Neural progenitor cell (in vitro differentiated cells): ENCODE results near the gene SPRR2D. TPM values are rescaled to one million over a fixed set of nuclear protein-coding genes. Genes with fewer than 3 reads are reported as not detected.

Experiments used
- DNase-seq: peaks from one replicate; pipeline ENCODE4 v3.0.0-alpha.2; 2016; ENCODE audit warnings: low spot score
- H2AFZ ChIP-seq: fragments of 200-600 bp; sonication (generic); replicated peaks from 2 replicates; pipeline ENCODE4 v1.6.1; 2016; ENCODE audit warnings: antibody characterized with exemption
- H3F3A ChIP-seq: fragments of 200-600 bp; sonication (generic); 2 replicates; pipeline ENCODE4 v1.6.1; 2016; ENCODE audit warnings: antibody characterized with exemption, low read depth
- H3K27ac ChIP-seq: fragments of 200-600 bp; sonication (generic); 2 replicates; pipeline ENCODE4 v1.5.1; 2016; ENCODE audit warnings: mild to moderate bottlenecking
- H3K27me3 ChIP-seq: fragments of 200-600 bp; sonication (generic); 2 replicates; pipeline ENCODE4 v1.6.1; 2016; ENCODE audit warnings: mild to moderate bottlenecking, moderate library complexity
- H3K36me3 ChIP-seq: fragments of 200-600 bp; sonication (generic); 2 replicates; pipeline ENCODE4 v1.5.1; 2016
- H3K4me1 ChIP-seq: fragments of 200-600 bp; sonication (generic); 2 replicates; pipeline ENCODE4 v1.6.1; 2016; ENCODE audit warnings: mixed run types
- H3K4me2 ChIP-seq: fragments of 200-600 bp; sonication (generic); 2 replicates; pipeline ENCODE4 v1.6.1; 2016
- H3K4me3 ChIP-seq: fragments of 200-600 bp; sonication (generic); 2 replicates; pipeline ENCODE4 v1.5.1; 2016
- H3K79me2 ChIP-seq: fragments of 200-600 bp; sonication (generic); 2 replicates; pipeline ENCODE4 v1.6.1; 2016; ENCODE audit warnings: low read depth
- H3K9ac ChIP-seq: fragments of 200-600 bp; sonication (generic); 2 replicates; pipeline ENCODE4 v1.6.1; 2016
- H3K9me3 ChIP-seq: fragments of 200-600 bp; sonication (generic); 2 replicates; pipeline ENCODE4 v1.5.1; 2016; ENCODE audit warnings: low read depth
- H4K20me1 ChIP-seq: fragments of 200-600 bp; sonication (generic); 2 replicates; pipeline ENCODE4 v1.6.1; 2016; ENCODE audit warnings: low read depth
- H3K27ac Mint-ChIP-seq: 3 replicates; pipeline ENCODE4 v1.8.0; 2021; ENCODE audit warnings: mixed read lengths
- H3K27me3 Mint-ChIP-seq: 2 replicates; pipeline ENCODE4 v1.8.0; 2022; ENCODE audit warnings: low read depth, mild to moderate bottlenecking, inconsistent platforms, moderate library complexity, mixed read lengths; ENCODE audit not compliant: insufficient read depth
- H3K36me3 Mint-ChIP-seq: 3 replicates; pipeline ENCODE4 v1.8.0; 2021; ENCODE audit warnings: mixed read lengths
- H3K4me1 Mint-ChIP-seq: 3 replicates; pipeline ENCODE4 v1.8.0; 2021; ENCODE audit warnings: mixed read lengths
- H3K4me3 Mint-ChIP-seq: 3 replicates; pipeline ENCODE4 v1.8.0; 2021; ENCODE audit warnings: mild to moderate bottlenecking, moderate library complexity, mixed read lengths
- H3K9me3 Mint-ChIP-seq: 3 replicates; pipeline ENCODE4 v1.8.0; 2020; ENCODE audit warnings: mixed read lengths
- EZH2 ChIP-seq: fragments of 200-600 bp; sonication (generic); IDR thresholded peaks from 2 replicates; pipeline ENCODE4 v1.6.1; 2017; ENCODE audit warnings: antibody characterized with exemption, mild to moderate bottlenecking, moderate library complexity
- EZH2phosphoT487 ChIP-seq: fragments of 200-600 bp; sonication (generic); IDR thresholded peaks from 2 replicates; pipeline ENCODE4 v1.6.1; 2017; ENCODE audit warnings: antibody characterized with exemption
- small RNA-seq: library from RNA; depleted of rRNA; stranded (forward); fragments of <200 nt; gene quantifications from one replicate; pipeline ENCODE3, GENCODE V24; 2015
- total RNA-seq: library from RNA; depleted of rRNA; stranded (reverse); fragments of >200 nt; gene quantifications from 2 replicates; pipeline ENCODE4 v1.2.3, GENCODE V29; 2015; ENCODE audit warnings: low replicate concordance
- TF ChIP-seq, protein P1 (sequence below): fragments of 200-600 bp; sonication (generic); IDR thresholded peaks from 2 replicates; pipeline ENCODE4 v1.5.1; 2017; ENCODE audit warnings: antibody characterized with exemption, mild to moderate bottlenecking

Gene SPRR2D
- total RNA-seq, 1 donor from 2014 or later: not detected

DNA sequence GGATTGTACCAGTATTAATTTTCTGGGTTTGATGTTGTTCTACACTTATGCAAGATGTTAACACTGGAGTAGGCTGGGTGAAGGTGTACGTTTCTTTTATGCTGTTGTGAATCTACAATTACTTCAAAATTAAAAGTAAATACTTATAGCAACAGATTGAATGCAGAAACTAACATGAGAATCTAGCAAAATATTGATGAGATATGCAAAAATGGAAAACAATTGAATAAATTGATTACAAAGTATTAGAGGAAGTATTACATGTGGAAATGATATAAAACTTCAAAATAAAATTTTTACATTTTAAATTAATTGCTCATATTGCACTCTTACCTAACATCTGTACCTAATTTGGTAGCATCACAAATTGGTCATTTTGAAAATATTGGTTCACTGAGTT, 45.1 kb downstream of the SPRR2D start:
- peaks cover 3% of the 10 kb centered on the region for H3K9me3 Mint-ChIP-seq
- no peaks in the 10 kb centered on the region for H3K27me3 Mint-ChIP-seq
- no peak overlapping the region for H2AFZ ChIP-seq

DNA sequence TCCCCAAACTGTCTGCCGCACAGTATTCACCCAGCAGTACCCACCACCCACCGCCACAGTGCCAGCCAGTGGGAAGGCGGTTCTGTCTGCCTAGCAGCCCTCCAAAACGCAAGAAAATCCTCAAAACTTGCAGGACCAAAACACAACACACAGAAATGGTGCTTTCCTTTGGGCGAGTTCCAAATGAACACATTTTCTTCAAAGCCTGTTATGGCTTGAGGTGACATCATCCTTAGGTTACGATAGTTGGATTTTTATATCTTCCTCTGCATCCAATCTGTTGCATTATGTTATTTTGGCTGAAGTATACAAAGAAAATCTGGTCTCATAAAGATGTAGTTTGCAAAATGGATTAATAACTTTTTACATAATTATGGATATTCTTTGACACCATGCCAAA, 47.7 kb downstream of the SPRR2D start:
- Histone ChIP-seq H3K4me3 (no peak overlapping the region), H2AFZ (no peak overlapping the region), H4K20me1 (no peaks in the 10 kb centered on the region), H3K9ac (no peak overlapping the region), H3K79me2 (no peaks in the 10 kb centered on the region), H3K4me2 (no peak overlapping the region), H3K9me3 (peaks cover 48% of the 10 kb centered on the region), H3K4me1 (no peaks in the 10 kb centered on the region), H3K27ac (no peak overlapping the region), H3K36me3 (no peaks in the 10 kb centered on the region), H3K27me3 (no peaks in the 10 kb centered on the region), H3F3A (no peaks in the 10 kb centered on the region)
- Mint-ChIP-seq H3K36me3 (no peaks in the 10 kb centered on the region), H3K4me1 (no peaks in the 10 kb centered on the region), H3K27me3 (no peaks in the 10 kb centered on the region), H3K27ac (no peak overlapping the region), H3K4me3 (no peak overlapping the region), H3K9me3 (peaks cover 3% of the 10 kb centered on the region)
- no peak for DNase-seq
- no peak for TF ChIP-seq EZH2
- TF ChIP-seq EZH2phosphoT487: no peak
- TF ChIP-seq, protein P1, sequence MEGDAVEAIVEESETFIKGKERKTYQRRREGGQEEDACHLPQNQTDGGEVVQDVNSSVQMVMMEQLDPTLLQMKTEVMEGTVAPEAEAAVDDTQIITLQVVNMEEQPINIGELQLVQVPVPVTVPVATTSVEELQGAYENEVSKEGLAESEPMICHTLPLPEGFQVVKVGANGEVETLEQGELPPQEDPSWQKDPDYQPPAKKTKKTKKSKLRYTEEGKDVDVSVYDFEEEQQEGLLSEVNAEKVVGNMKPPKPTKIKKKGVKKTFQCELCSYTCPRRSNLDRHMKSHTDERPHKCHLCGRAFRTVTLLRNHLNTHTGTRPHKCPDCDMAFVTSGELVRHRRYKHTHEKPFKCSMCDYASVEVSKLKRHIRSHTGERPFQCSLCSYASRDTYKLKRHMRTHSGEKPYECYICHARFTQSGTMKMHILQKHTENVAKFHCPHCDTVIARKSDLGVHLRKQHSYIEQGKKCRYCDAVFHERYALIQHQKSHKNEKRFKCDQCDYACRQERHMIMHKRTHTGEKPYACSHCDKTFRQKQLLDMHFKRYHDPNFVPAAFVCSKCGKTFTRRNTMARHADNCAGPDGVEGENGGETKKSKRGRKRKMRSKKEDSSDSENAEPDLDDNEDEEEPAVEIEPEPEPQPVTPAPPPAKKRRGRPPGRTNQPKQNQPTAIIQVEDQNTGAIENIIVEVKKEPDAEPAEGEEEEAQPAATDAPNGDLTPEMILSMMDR: no peak

More for the DNA sequence above, 45.1 kb downstream of the SPRR2D start:
- Histone ChIP-seq H3F3A (no peaks in the 10 kb centered on the region), H3K4me3 (no peak overlapping the region), H3K27ac (no peak overlapping the region), H3K9me3 (peaks cover 40% of the 10 kb centered on the region), H3K36me3 (no peaks in the 10 kb centered on the region), H3K4me2 (no peak overlapping the region), H4K20me1 (no peaks in the 10 kb centered on the region), H3K79me2 (no peaks in the 10 kb centered on the region), H3K27me3 (no peaks in the 10 kb centered on the region), H3K4me1 (no peaks in the 10 kb centered on the region), H3K9ac (no peak overlapping the region)
- no peak for DNase-seq
- H3K36me3 Mint-ChIP-seq: no peaks in the 10 kb centered on the region
- TF ChIP-seq EZH2 (no peak), EZH2phosphoT487 (no peak)
- TF ChIP-seq, protein P1: no peak
- H3K4me3 Mint-ChIP-seq: no peak overlapping the region
- no peaks in the 10 kb centered on the region for H3K4me1 Mint-ChIP-seq
- no peak overlapping the region for H3K27ac Mint-ChIP-seq

Small RNAs within 50 kb of the gene (small RNA-seq; reads per million reads assigned to genes)
- gene AL356867.1 (not detected), gene RF00322 (not detected)

Other genes with a start within 250 kb of the SPRR2D start
- not detected in 2 replicates for gene LCE1D, start 244.4 kb downstream of the SPRR2D start, total RNA-seq
- not detected in 2 replicates for gene LCE1C, start 234.5 kb downstream of the SPRR2D start, total RNA-seq
- gene LCE1B, start 229.1 kb downstream of the SPRR2D start, total RNA-seq: not detected in 2 replicates
- not detected in 2 replicates for gene LCE1A, start 213.6 kb downstream of the SPRR2D start, total RNA-seq
- gene LCE6A, start 198.3 kb downstream of the SPRR2D start, total RNA-seq: not detected in 2 replicates
- gene LCE7A, start 181.1 kb downstream of the SPRR2D start, total RNA-seq: not detected in 2 replicates
- not detected in 2 replicates for gene SMCP, start 162.8 kb downstream of the SPRR2D start, total RNA-seq
- gene IVL, start 132.6 kb downstream of the SPRR2D start, total RNA-seq: not detected in 2 replicates
- gene SPRR5, start 93.9 kb downstream of the SPRR2D start, total RNA-seq: not detected in 2 replicates
- not detected in 2 replicates for gene SPRR4, start 70.5 kb downstream of the SPRR2D start, total RNA-seq
- not detected in 2 replicates for gene SPRR1A, start 57.0 kb downstream of the SPRR2D start, total RNA-seq
- gene SPRR3, start 39.4 kb downstream of the SPRR2D start, total RNA-seq: not detected in 2 replicates
- gene SPRR1B, start 9.9 kb downstream of the SPRR2D start, total RNA-seq: not detected in 2 replicates
- gene SPRR2A, start 16.4 kb upstream of the SPRR2D start, total RNA-seq: not detected in 2 replicates
- gene SPRR2B, start 30.5 kb upstream of the SPRR2D start, total RNA-seq: not detected in 2 replicates
- gene SPRR2E, start 53.4 kb upstream of the SPRR2D start, total RNA-seq: not detected in 2 replicates
- gene SPRR2F, start 72.4 kb upstream of the SPRR2D start, total RNA-seq: not detected in 2 replicates
- gene SPRR2G, start 109.8 kb upstream of the SPRR2D start, total RNA-seq: not detected in 2 replicates
- not detected in 2 replicates for gene LELP1, start 162.3 kb upstream of the SPRR2D start, total RNA-seq
- gene PRR9, start 176.5 kb upstream of the SPRR2D start, total RNA-seq: not detected in 2 replicates
- gene LORICRIN, start 218.6 kb upstream of the SPRR2D start, total RNA-seq: not detected in 2 replicates